ENCODE results near the gene RNGTT. TPM values are rescaled to one million over a fixed set of nuclear protein-coding genes. Genes with fewer than 3 reads are reported as not detected.
"Not testable (repeated sequence)": the region's sequence is repeated elsewhere in the genome, so short reads cannot be mapped to it uniquely, and the experiment has no call there.

RNGTT gene
- total and polyA plus RNA-seq, 12 donors: 2.6 to 29.6 (median 14.2) TPM

GRCh38 chr6:88835210-88835609 is 128.2 kb downstream of the RNGTT start:
- DNase-seq: no peak
- intact Hi-C loops (cut with DNase I): no loop called here
- H3K9me3 ChIP-seq (replicated peaks in 1 of 3): peaks cover 0 to 7% (median 0%) of the 10 kb centered on the region in 3 donors
- H3K36me3 ChIP-seq (replicated peaks in 1 of 2): no peaks in the 10 kb centered on the region
- no peak for TF ChIP-seq POLR2A (IDR thresholded peaks at IDR 0.05)
- TF ChIP-seq CTCF (IDR thresholded peaks at IDR 0.05): no peak
- H3K27me3 ChIP-seq: no peaks in the 10 kb centered on the region
- H3K4me1 ChIP-seq (replicated peaks in 1 of 2): no peaks in the 10 kb centered on the region
- no peak overlapping the region for H3K27ac ChIP-seq
- no peak overlapping the region for H3K4me3 ChIP-seq

- H3K27me3 ChIP-seq: not testable (repeated sequence)
Measured at GRCh38 chr6:88833071-88833470, 130.3 kb downstream of the RNGTT start.

GRCh38 chr6:88827599-88827998 is 135.8 kb downstream of the RNGTT start:
- 87 to 95% (median 92%) methylated on average over 3 to 4 of the region's 4 CpGs for WGBS, 4 donors
- DNase-seq; H3K4me3 ChIP-seq; H3K27me3 ChIP-seq; H3K27ac ChIP-seq; H3K4me1 ChIP-seq (replicated peaks in 1 of 2); H3K36me3 ChIP-seq (replicated peaks in 1 of 2); H3K9me3 ChIP-seq (replicated peaks in 1 of 3); intact Hi-C loops (cut with DNase I): not testable (repeated sequence)

More at GRCh38 chr6:88833071-88833470, 130.3 kb downstream of the RNGTT start:
- H3K36me3 ChIP-seq (replicated peaks in 1 of 2); intact Hi-C loops (cut with DNase I); H3K27ac ChIP-seq; H3K4me1 ChIP-seq (replicated peaks in 1 of 2); H3K4me3 ChIP-seq; H3K9me3 ChIP-seq (replicated peaks in 1 of 3); DNase-seq: not testable (repeated sequence)
- 63 to 100% (median 96%) methylated on average over 1 of the region's 1 CpG for WGBS, 4 donors

- intact Hi-C loops (cut with DNase I): no loop called here
- Histone ChIP-seq H3K4me1 (replicated peaks in 1 of 2) (no peaks in the 10 kb centered on the region), H3K4me3 (no peak overlapping the region), H3K27me3 (no peaks in the 10 kb centered on the region), H3K9me3 (replicated peaks in 1 of 3) (no peaks in the 10 kb centered on the region), H3K27ac (no peak overlapping the region), H3K36me3 (replicated peaks in 1 of 2) (no peaks in the 10 kb centered on the region)
- no peak for DNase-seq
- 90 to 93% (median 92%) methylated on average over 3 of the region's 3 CpGs for WGBS, 4 donors
- TF ChIP-seq CTCF (IDR thresholded peaks at IDR 0.05) (no peak), POLR2A (IDR thresholded peaks at IDR 0.05) (no peak)
Measured at GRCh38 chr6:88825856-88826255, 137.6 kb downstream of the RNGTT start.

- no peaks in the 10 kb centered on the region for H3K27me3 ChIP-seq
- 80 to 94% (median 85%) methylated on average over 2 of the region's 2 CpGs for WGBS, 4 donors
- H3K9me3 ChIP-seq (replicated peaks in 1 of 3): no peaks in the 10 kb centered on the region
- H3K27ac ChIP-seq: no peak overlapping the region
- H3K36me3 ChIP-seq (replicated peaks in 1 of 2): no peaks in the 10 kb centered on the region
- no peak for DNase-seq
- no peak for TF ChIP-seq POLR2A (IDR thresholded peaks at IDR 0.05)
- TF ChIP-seq CTCF (IDR thresholded peaks at IDR 0.05): no peak
- intact Hi-C loops (cut with DNase I): no loop called here
- no peaks in the 10 kb centered on the region for H3K4me1 ChIP-seq (replicated peaks in 1 of 2)
- H3K4me3 ChIP-seq: no peak overlapping the region
Measured at GRCh38 chr6:88823998-88824397, 139.4 kb downstream of the RNGTT start.
